Omental fat pad (tissue), 4 donors: ENCODE measurements around the gene TSPO2. TPM values are rescaled to one million over a fixed set of nuclear protein-coding genes. Genes with fewer than 3 reads are reported as not detected.

Source experiments
- ATAC-seq: fragments of 150-250 bp; one replicate; pipeline ENCODE4 v1.9.1; 2016; ENCODE audit warnings: mild to moderate bottlenecking, moderate library complexity; ENCODE audit not compliant: low FRiP score
- DNase-seq: peaks from one replicate; pipeline ENCODE4 v3.0.0-alpha.2; 2019; ENCODE audit warnings: low spot score
- CTCF ChIP-seq, 3 donors: fragments of 450-650 bp; IDR thresholded peaks; one replicate each; pipeline ENCODE4 v1.5.1; 2016 to 2017; ENCODE audit warnings: antibody characterized with exemption in 3 of 3, mild to moderate bottlenecking in 3 of 3, moderate library complexity in 2 of 3
- total RNA-seq, 4 donors: library from RNA; depleted of rRNA; stranded (reverse); fragments of >200 nt; gene quantifications; one replicate each; pipeline ENCODE4 v1.1.0, GENCODE V29; 2016

Gene TSPO2
- total RNA-seq, 4 donors from 2014 or later, result not detected

- ATAC-seq (peak; percentile 88), DNase-seq (peak; percentile 98)
- TF ChIP-seq CTCF (IDR thresholded peaks at IDR 0.05), result no peak
Measured at GRCh38 chr6:41071923-41072835, 29.9 kb downstream of the TSPO2 start, which contains the start of gene OARD1. TSS of gene OARD1 (minus strand) at chr6:41072356. CDS start at chr6:41071634, 722 bp downstream.

GRCh38 chr6:41072836-41073202 lies 30.6 kb downstream of the TSPO2 start, which contains the start of gene NFYA:
TSS of gene NFYA (plus strand) at chr6:41072974. CDS start at chr6:41079090, 6,116 bp downstream.
- TF ChIP-seq CTCF (IDR thresholded peaks at IDR 0.05), result no peak
- ATAC-seq (peak; percentile 89), DNase-seq (no peak)

GRCh38 chr6:41073203-41073967 lies 31.1 kb downstream of the TSPO2 start:
- ATAC-seq, result peak; percentile 34

GRCh38 chr6:41073968-41074691 lies 31.9 kb downstream of the TSPO2 start:
- TF ChIP-seq CTCF (IDR thresholded peaks at IDR 0.05), result no peak

More at GRCh38 chr6:41073203-41073967, 31.1 kb downstream of the TSPO2 start:
- peak; percentile 57 for DNase-seq
- peak in 1 of 3 donors; percentile 41 for TF ChIP-seq CTCF (IDR thresholded peaks at IDR 0.05)

GRCh38 chr6:41074692-41075436 lies 32.6 kb downstream of the TSPO2 start:
- DNase-seq (no peak), ATAC-seq (no peak)
- TF ChIP-seq CTCF (IDR thresholded peaks at IDR 0.05), result no peak

More at GRCh38 chr6:41073968-41074691, 31.9 kb downstream of the TSPO2 start:
- no peak for DNase-seq
- ATAC-seq, result no peak
